ENCODE measurements around the gene RFNG.

Gene RFNG

DNA sequence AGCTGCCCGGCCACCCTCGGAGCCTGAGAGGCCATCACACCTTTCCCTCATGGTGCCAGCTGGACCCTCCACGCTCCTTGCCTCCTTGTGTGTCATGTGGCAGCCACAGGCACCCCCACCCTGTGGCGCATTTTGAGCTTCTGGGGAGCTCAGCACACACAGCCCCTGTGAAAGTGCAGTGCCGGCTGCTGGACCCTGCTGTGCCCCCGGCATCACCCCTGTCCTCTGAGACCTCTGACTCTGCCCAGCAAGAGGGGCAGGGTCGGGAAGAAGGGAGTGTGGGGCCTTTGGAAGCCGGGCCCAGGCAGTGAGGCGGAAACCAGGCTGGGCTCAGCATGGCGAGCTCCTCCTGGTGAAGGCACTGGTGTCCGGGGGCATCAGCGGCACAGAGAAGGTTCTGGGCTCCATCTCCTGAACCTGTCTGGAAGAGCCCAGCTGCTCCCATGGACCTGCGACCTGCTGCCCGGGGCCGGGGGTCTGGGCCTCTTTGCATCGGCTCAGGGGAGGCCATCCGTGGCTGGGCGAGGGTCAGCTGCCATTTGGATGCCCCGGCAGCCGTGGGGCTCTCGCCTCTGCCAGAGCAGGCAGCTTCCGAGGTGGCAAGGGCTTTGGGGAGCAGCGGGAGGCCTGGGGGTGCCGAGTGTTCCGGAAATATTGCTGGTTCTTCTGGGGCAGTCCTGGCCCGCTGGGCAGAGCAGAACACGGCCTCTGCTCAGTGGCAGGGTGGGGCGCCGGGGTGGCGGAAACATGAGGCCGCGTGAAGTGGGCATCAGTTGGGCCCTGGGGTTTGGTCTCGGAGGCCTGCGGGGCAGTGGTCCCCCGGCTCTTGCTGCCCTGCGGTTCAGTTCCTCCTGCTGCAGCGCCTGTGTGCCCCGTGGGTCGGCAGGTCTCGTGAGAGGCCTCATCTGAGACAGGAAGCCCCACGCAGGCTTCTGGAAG, 46.8 kb downstream of the RFNG start:
- no peak for DNase-seq

DNA sequence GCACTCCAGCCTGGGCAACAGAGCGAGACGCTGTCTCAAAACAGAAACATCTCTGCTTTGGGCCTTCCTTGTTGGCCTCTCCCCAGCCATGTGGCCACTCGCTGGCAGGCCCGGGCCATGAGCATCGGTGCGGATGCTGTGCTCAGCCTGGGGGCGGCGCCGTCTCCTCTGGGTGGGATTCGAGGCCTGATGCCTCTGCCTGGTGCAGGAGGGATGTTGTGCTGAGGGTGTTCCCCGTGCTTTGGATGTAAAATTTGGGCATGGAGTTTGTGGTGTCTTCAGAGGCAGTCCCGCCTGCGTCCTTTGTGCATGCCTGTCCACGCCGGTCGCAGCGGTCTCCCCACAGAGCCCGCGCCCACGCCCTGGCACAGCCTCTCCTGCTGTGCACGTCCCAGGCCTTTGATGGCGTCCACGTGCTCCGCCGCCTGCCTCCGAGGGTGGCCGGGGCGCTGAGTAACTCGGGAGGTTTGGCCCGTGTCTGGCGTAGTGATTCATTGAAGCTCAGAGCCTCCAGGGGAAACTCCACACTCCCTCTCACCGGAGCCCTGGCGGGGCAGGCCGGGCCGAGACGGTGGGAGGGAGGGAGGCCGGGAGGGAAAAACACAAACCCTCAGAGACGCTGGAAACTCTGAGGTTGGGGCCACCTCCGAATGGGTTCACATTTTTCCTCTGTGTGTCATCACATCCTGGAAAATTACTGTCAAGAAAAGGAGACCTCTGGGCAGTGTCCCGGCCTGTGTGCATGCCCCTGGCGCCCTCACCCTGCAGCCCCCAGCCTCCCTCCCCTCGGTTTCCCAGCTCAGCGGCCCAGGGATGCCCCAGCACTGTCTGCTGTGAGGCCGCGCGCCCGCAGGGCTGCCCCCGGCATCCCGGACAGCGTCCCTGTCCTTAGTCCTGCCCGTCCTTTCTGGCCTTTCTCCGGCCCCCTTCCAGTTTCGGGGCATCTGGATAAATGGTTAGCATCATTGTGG, 47.9 kb downstream of the RFNG start:
- DNase-seq = peak in 4 of 51 donors; percentile 15 to 53 (median 21)

DNA sequence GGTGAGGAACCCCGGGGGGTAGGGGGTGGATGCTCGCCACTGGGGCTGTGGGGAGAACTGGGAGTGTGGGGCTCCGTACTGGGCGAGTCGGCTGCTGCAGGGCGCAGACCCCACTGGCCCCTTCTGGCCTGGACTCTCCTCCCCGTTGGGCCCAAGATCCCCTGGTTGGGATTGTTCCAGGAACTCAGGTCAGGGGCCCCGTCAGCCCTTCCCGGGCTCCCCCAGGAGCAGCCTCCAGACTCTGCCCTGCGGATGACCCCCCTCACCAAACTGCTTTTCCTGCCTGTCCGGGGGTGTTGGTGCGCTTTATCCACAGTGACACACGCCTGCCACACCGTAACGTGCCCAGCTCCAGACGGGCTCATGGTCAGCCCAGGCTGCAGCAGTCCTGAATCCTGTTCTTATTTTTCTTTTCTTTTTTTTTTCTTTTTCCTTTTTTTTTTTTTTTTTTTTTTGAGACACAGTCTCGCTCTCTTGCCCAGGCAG, 50.0 kb downstream of the RFNG start:
- no peak for DNase-seq

DNA sequence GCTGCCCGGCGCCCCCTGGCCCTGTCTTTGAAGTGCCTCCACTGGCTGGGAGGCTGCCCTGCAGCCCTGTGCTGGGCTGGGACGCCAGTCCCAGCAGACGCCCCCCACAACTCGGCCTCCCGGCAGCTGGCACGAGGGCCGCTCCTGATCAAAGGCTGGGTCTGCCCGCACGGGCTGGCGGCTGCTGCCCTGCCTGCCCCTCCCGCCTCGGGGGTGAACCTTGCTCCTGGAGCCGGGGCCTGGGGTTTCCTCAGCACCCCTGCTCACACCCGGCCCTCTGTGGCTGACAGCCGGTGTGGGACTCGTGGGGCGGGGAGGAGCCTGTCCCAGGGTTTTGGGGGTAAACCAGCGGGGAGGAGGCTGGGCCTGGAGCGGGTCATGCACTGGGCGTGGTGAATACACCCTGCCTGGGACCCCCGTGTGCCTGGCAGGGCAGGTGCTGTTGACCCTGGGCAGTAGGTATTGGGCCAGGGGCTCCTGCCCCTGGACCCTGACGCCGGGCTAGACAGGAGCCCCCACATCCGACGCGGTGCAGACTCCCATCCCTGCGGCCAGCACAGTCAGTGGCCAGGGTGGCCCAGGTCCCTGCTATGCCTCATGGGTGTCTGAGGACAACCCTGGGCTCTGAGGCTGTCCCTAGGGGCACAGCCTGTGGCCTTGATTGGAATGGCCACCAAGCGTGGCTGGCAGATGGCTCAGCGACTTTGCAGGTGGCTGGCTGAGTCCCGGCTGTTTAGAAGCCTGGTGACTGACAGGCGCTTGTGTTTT, 50.6 kb downstream of the RFNG start:
- DNase-seq = no peak

DNA sequence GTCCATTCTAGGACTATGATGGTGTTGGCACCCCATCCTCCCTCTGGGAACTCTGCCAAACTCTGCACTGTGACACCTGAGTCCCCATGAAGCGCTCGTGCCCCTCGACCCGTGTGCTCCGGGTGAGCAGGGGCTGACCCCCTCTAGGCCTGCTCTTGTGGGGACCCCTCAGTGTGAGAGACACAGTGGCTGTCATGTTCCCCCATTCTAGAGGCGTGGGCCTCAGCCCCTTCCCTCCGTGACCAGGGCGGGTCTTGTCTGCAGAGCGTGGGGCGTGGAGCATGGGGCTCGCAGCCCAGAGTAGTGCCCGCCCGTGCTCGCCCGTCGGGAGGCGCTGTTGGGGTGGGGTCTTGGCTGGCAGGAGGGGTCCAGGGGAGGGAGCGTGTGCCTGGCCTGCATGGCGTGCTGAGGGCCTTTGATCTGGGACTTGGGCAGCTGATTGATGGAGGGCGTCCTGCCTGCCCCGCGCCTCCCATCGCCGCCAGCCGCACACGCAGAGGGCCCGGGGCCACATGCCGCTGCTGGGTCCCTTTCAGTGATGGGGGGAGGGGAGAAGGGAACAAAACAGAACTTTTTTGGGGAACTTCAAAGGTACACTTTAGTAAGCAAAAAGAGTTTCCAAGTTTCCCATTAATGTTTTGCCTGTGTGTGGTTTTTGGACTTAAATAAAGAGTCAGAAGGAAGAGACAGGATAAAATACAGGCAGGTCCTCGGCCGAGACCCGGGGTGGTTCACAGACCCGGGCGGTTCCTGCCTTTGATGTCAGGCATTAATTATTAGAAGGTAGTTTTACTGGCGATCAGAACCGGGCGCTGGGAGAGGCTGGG, 51.4 kb downstream of the RFNG start:
- DNase-seq = no peak

DNA sequence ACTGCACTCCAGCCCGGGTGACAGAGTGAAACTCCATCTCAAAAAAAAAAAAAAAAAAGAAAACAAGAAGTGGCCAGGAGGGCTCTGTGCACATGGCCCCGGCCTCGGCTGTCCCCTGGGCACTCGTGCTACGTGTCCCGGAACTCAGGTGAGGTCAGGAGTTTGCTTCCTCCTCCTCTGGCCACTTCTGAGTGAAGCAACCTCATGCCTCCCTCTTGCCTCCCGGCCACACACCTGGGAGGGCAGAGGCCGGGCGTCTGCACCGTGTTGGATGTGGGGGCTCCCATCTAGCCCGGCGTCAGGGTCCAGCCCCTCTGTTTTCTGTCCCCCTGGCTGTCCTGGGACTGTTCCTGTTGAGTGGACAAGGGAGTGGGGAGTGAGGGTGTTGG, 52.0 kb downstream of the RFNG start:
- no peak for DNase-seq

DNA sequence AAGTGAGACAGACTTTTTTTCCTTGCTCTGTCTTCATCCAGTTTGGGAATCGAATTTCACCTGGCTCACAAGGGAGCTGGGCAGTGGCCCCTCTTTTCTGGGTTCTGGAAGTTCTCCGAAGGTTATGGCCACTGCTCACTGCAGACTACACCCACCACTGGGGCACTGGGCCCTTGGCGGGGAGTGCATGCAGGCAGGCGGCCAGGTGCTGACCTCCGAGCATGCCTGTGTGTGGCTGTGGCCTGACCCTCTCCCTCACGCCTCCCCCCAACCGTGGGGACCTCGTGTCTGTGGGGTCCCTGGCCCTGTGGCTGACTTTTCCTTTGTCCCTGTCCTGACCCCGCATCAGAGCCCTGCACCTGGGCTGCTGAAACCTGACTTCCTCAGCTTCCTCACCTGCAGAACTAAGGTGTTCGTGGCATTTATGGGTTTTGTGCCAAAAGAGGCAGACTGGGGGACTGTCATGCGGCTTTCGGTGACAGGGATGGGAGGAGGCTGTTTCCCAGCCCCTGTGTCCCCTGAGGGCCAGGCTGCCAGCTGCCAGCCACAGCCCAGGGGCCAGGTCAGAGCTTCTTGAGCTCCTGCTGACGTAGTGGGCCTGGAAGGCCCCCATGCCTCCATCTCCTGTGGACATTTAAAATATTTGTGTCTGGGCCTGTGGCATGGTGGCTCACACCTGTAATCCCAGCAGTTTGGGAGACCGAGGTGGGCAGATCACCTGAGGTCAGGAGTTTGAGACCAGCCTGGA, 52.7 kb downstream of the RFNG start:
- no peak for DNase-seq

DNA sequence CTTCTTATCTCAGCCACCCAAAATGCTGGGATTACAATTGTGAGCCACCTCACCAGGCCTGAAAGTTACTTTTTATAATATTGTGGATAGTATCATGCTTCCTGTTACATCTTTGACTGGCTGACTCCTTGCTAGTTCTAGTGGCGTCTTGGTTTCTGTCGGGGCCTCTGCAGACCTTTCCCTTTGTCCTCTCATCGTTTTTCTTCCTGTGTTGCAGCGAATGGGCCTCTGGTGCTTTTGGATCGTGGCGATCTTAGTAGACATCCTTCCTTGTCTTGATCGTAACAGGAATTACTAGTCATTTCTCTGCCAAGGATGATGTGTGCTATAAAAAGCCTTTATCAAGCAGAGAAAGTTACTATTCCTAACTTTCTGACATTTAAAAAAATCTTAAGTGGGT, 53.4 kb downstream of the RFNG start:
- DNase-seq = no peak
